NT2/D1 (cell line): Measurements from ENCODE around the gene LIPC.

Experiments
- DNase-seq: peaks from one replicate; pipeline ENCODE4 v3.0.0-alpha.2; 2011; ENCODE audit warnings: low read depth, low spot score
- H3K27me3 ChIP-seq: 2 replicates; pipeline ENCODE4 v1.6.0; 2011; ENCODE audit warnings: mild to moderate bottlenecking; ENCODE audit not compliant: insufficient read length, insufficient read depth
- H3K36me3 ChIP-seq: 2 replicates; pipeline ENCODE4 v1.6.1; 2011; ENCODE audit warnings: mild to moderate bottlenecking, low read length, mixed read lengths; ENCODE audit not compliant: insufficient read depth, insufficient read length
- H3K4me1 ChIP-seq: 2 replicates; pipeline ENCODE4 v1.5.1; 2011; ENCODE audit not compliant: insufficient read depth, insufficient read length
- H3K4me3 ChIP-seq: 2 replicates; pipeline ENCODE4 v1.5.1; 2011; ENCODE audit warnings: low read depth; ENCODE audit not compliant: insufficient read length
- H3K9ac ChIP-seq: 2 replicates; pipeline ENCODE4 v1.6.0; 2011; ENCODE audit warnings: low read depth; ENCODE audit not compliant: insufficient read length
- H3K9me3 ChIP-seq: 2 replicates; pipeline ENCODE4 v1.5.1; 2011; ENCODE audit warnings: mild to moderate bottlenecking, low read length; ENCODE audit not compliant: insufficient read depth
- SUZ12 ChIP-seq: IDR thresholded peaks from 2 replicates; pipeline ENCODE4 v1.6.1; 2011; ENCODE audit not compliant: insufficient read length, insufficient read depth; ENCODE audit errors: extremely low read depth
- YY1 ChIP-seq: IDR thresholded peaks from 2 replicates; pipeline ENCODE4 v1.6.1; 2011; ENCODE audit not compliant: insufficient read length, insufficient read depth
- ZNF274 ChIP-seq: IDR thresholded peaks from 2 replicates; pipeline ENCODE4 v1.6.1; 2011; ENCODE audit warnings: mild to moderate bottlenecking, low read depth, low read length

Gene LIPC

DNA sequence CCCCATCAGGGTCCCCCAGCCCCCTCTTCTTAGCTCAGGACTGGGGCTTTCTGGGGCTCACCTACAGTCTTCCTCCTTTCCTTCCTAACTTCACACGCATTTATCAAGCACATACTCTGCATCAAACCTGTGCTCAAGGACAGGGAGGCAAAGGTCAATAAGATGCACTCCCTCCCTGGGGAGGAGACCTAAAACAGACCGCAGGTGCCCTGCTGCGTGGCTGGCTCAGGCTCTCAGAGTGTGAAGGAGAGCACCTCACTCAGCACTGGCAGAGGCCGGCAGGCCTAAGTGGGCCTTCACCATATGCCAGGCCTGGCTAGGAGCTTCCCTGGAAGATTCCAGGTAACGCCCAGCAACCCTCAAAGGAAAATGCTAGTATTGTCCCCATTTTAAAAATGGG lies 16.5 kb downstream of the LIPC start:
- H3K9ac ChIP-seq, result no peak overlapping the region
- H3K4me3 ChIP-seq, result no peak overlapping the region
- peaks cover 4% of the 10 kb centered on the region for H3K4me1 ChIP-seq
- no peaks in the 10 kb centered on the region for H3K36me3 ChIP-seq
- TF ChIP-seq ZNF274 (no peak), YY1 (no peak), SUZ12 (no peak)
- peaks cover 4% of the 10 kb centered on the region for H3K27me3 ChIP-seq
- H3K9me3 ChIP-seq, result no peaks in the 10 kb centered on the region
- no peak for DNase-seq

DNA sequence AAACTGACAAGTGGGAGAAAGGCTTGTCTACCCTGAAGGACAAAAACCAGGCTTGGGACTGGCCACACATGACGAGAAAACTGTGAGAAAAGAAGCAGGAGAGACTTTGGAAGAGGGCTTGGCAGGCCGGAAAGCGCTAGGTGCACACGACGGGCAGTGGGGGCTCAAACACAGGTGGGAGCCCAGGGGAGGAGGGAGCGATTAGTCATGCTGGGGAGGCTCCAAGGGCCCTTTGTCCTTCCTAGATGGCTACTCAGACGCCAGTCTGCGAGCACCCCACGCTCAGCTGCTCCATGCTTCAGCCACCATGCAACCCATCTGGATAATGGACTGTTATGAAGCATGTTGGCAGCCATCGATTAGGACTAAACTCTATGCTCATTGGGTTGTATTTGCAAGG lies 17.1 kb downstream of the LIPC start:
- peaks cover 4% of the 10 kb centered on the region for H3K4me1 ChIP-seq
- no peak overlapping the region for H3K4me3 ChIP-seq
- TF ChIP-seq YY1 (no peak), SUZ12 (no peak), ZNF274 (no peak)
- no peak overlapping the region for H3K9ac ChIP-seq
- H3K9me3 ChIP-seq, result no peaks in the 10 kb centered on the region
- H3K36me3 ChIP-seq, result no peaks in the 10 kb centered on the region
- no peak for DNase-seq
- H3K27me3 ChIP-seq, result peaks cover 4% of the 10 kb centered on the region

DNA sequence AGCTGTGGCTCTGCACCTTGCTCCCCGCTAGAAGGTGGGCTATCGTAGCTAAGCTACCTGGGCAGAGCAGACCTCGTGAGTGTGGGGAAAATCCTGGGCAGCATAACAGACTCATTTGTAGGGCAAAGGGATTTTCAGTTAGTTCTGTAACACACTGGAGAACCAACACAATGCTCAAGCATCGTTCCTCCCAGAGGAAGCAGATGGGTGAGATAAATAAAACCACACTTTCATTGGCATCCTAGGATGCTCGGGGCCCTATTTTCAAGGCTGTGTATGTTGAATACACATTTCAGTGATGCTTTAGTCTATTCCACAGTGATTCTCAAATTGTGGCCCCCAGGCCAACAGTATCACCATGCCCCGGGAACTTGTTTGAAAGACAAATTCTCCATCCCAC lies 20.0 kb downstream of the LIPC start:
- DNase-seq, result no peak
- Histone ChIP-seq H3K4me3 (no peak overlapping the region), H3K36me3 (no peaks in the 10 kb centered on the region), H3K9ac (no peak overlapping the region), H3K4me1 (no peaks in the 10 kb centered on the region), H3K9me3 (no peaks in the 10 kb centered on the region), H3K27me3 (peaks cover 4% of the 10 kb centered on the region)
- TF ChIP-seq ZNF274, result no peak
- TF ChIP-seq SUZ12, result no peak
- no peak for TF ChIP-seq YY1

DNA sequence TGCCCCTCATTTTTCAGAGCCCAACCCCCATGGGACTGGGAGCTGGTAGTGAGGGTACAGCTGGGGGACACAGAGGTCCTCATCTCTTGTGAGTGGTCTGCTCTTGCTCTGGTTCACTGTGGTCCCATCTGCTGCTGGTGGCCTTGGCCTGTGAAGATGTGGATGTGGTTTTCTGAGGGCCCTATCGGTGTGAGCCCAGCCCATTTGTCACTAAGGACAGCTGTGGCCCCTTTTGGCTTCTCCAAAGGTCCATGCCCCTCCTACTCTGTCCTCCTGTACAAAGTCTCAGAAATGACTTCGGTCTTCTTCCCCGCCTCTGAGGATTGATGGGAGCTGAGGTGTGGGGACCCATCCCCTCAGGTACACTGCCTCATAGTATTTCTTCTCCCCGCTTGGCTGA lies 21.0 kb downstream of the LIPC start:
- H3K9ac ChIP-seq, result no peak overlapping the region
- H3K36me3 ChIP-seq, result no peaks in the 10 kb centered on the region
- no peak for DNase-seq
- TF ChIP-seq YY1 (no peak), SUZ12 (no peak), ZNF274 (no peak)
- no peaks in the 10 kb centered on the region for H3K27me3 ChIP-seq
- no peaks in the 10 kb centered on the region for H3K9me3 ChIP-seq
- no peaks in the 10 kb centered on the region for H3K4me1 ChIP-seq
- H3K4me3 ChIP-seq, result no peak overlapping the region

DNA sequence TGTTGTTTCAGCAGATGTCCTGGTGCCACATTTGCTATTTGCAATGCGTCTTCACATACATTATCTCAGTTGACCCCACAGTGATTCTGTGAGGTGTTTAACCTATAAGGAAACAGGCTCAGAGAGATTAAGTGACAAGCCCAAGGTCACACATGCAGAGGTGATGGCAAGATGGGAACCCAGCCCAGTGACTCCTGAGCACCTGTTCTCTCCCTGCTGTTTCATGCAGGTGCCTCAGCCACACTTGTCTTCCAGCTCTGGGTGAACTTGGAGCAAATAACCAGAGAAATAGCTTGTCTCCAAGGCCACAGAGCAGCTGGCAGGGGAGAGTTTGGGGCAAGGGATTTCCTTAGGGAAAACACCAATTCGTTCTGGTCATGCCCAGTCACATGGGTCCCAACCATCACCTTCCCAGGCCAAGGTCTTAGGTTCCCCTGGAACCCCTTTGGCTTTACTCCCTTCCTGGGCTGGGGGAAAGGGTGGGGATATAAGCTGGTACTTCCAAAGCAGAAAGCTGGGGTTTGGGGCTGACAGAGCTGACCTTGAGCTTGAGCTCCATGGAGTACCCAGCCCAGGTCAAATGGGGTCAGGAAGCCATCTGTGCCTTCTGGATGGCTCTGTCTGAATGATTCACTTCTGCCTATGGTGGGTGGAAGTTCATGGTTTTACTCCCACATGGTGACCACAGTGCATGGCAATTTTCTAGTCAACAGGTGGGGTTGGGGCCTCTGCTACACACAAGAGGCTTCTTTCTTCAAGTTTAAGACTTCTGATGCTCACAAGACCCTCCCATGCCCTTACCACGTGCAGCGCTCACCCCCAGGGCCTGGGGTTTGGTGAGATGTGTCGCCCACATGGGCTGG lies 22.4 kb downstream of the LIPC start:
- H3K9me3 ChIP-seq, result no peaks in the 10 kb centered on the region
- DNase-seq, result no peak
- no peaks in the 10 kb centered on the region for H3K4me1 ChIP-seq
- TF ChIP-seq YY1 (no peak), SUZ12 (no peak), ZNF274 (no peak)
- no peaks in the 10 kb centered on the region for H3K36me3 ChIP-seq
- H3K9ac ChIP-seq, result no peak overlapping the region
- no peak overlapping the region for H3K4me3 ChIP-seq
- no peaks in the 10 kb centered on the region for H3K27me3 ChIP-seq

DNA sequence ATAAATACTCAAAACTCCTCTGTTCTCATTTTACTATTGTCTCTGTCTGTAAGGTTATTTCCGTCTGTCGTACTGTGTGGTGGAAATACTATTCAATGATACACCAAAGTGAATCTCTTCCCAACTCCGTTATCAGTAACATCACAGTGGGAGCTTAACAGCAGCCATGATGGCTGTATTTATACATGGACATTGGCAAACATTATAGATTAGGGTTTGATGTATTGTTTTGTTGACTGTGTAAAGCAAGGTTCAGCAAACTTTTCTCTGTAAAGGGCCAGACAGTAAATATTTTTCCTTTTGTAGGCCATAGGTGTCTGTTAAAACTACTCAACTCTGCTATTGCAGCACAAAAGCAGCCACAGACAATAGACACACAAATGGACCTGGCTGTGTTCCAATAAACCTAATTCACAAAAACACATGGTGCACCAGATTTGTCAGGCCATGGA lies 23.2 kb downstream of the LIPC start:
- H3K9ac ChIP-seq, result no peak overlapping the region

DNA sequence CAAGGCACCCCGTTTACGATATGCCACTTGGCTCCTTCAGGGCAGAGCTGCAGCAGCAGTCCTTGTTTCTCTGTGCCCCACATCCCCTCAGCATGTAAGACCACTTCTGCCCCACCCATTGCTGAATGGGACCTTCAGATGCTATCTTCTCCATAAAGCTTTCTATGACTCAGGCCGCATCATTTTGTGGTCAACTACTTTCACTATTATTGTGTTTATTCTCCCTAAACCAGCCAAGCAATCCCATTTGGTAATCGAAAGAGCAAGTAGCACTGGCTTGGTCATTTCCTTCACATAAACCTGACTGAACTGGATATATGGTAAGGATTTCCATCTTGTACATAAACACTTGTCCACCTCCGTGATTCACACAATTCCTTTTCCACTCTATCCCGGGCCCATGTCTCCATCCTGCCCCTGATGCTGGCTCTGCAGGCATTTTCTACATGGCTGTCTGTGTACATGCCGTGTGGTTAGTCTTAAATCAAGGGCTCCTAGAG lies 25.7 kb downstream of the LIPC start:
- DNase-seq, result no peak
- Histone ChIP-seq H3K9ac (no peak overlapping the region), H3K4me1 (no peaks in the 10 kb centered on the region), H3K4me3 (no peak overlapping the region), H3K36me3 (no peaks in the 10 kb centered on the region), H3K9me3 (no peaks in the 10 kb centered on the region), H3K27me3 (no peaks in the 10 kb centered on the region)
- TF ChIP-seq ZNF274, result no peak
- TF ChIP-seq YY1, result no peak
- no peak for TF ChIP-seq SUZ12

More for the DNA sequence above, 23.2 kb downstream of the LIPC start:
- no peaks in the 10 kb centered on the region for H3K27me3 ChIP-seq
- H3K36me3 ChIP-seq, result no peaks in the 10 kb centered on the region
- TF ChIP-seq ZNF274 (no peak), SUZ12 (no peak), YY1 (no peak)
- no peak for DNase-seq
- no peak overlapping the region for H3K4me3 ChIP-seq
- no peaks in the 10 kb centered on the region for H3K9me3 ChIP-seq
- H3K4me1 ChIP-seq, result no peaks in the 10 kb centered on the region
